ENCODE data around the gene CBX2.

DNA sequence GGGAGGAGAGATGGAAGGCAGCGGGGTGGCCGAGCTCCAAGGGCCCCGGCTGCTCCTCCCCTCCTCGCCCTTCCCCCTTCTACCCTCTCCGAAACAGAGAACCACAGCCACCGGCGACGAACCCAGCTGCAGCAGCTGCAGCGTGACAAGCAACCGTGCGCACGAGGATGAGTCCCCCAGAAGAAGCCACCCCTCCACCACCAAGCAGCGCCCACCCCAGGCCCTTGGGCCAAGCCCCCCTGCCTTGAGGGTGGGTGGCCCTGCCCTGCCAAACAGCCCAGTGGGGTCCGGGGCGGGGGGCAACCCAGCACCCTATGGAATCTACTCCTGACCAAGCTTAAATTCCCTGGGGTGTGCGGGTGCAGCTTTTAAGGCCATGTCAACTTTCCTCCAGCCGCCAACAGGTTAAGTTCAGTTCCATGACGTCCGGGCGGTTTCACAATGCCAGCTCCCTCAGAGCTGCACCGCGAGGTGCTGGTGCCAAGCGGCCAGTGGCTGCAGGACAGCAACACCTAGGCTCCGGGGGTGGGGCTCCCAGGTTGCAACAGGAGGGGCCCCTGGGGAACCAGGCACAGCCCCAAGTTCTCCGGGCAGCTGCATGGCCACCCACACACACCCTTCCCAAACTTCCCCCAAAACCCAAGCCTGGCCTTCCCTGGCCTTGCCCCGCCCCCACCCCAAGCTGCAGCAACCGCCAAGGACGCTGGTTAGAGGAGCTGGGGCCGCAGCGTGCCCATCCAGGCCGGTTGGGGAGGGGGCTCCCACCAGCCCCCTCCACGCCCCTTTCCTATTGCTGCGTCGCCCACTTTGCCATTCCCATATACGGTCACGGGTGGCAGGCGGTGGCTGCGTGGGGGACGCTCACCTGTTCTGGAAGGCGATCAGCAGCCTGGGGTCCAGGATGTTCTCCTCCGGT is 59.3 kb downstream of the CBX2 start:
- no peak for TF ChIP-seq CHD2 (IDR thresholded peaks at IDR 0.05; ENCODE audit: low read length, partially characterized antibody)
- TF ChIP-seq MXI1 (IDR thresholded peaks at IDR 0.05; ENCODE audit: low read depth, low read length) = no peak
- no peak for TF ChIP-seq RFX5 (IDR thresholded peaks at IDR 0.05; ENCODE audit: low read length)
- TF ChIP-seq, protein P1, sequence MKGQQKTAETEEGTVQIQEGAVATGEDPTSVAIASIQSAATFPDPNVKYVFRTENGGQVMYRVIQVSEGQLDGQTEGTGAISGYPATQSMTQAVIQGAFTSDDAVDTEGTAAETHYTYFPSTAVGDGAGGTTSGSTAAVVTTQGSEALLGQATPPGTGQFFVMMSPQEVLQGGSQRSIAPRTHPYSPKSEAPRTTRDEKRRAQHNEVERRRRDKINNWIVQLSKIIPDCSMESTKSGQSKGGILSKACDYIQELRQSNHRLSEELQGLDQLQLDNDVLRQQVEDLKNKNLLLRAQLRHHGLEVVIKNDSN (IDR thresholded peaks at IDR 0.05; ENCODE audit: borderline replicate concordance, low read depth) = no peak
- TF ChIP-seq, protein P2, sequence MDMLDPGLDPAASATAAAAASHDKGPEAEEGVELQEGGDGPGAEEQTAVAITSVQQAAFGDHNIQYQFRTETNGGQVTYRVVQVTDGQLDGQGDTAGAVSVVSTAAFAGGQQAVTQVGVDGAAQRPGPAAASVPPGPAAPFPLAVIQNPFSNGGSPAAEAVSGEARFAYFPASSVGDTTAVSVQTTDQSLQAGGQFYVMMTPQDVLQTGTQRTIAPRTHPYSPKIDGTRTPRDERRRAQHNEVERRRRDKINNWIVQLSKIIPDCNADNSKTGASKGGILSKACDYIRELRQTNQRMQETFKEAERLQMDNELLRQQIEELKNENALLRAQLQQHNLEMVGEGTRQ (IDR thresholded peaks at IDR 0.05; ENCODE audit: borderline replicate concordance, low read depth, low read length) = no peak
- TF ChIP-seq, protein P3, sequence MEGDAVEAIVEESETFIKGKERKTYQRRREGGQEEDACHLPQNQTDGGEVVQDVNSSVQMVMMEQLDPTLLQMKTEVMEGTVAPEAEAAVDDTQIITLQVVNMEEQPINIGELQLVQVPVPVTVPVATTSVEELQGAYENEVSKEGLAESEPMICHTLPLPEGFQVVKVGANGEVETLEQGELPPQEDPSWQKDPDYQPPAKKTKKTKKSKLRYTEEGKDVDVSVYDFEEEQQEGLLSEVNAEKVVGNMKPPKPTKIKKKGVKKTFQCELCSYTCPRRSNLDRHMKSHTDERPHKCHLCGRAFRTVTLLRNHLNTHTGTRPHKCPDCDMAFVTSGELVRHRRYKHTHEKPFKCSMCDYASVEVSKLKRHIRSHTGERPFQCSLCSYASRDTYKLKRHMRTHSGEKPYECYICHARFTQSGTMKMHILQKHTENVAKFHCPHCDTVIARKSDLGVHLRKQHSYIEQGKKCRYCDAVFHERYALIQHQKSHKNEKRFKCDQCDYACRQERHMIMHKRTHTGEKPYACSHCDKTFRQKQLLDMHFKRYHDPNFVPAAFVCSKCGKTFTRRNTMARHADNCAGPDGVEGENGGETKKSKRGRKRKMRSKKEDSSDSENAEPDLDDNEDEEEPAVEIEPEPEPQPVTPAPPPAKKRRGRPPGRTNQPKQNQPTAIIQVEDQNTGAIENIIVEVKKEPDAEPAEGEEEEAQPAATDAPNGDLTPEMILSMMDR (IDR thresholded peaks at IDR 0.05) = no peak
- no peak for TF ChIP-seq RCOR1 (IDR thresholded peaks at IDR 0.05; ENCODE audit: low read length)
- TF ChIP-seq ELF1 (IDR thresholded peaks at IDR 0.05) = no peak
- TF ChIP-seq JUND (IDR thresholded peaks at IDR 0.05) = no peak

All from SK-N-SH (cell line).